OCI-LY1 (cell line): Measurements from ENCODE around the gene CBLL1.

Experiments used
- H2AFZ ChIP-seq: fragments of 200-600 bp; sonication (generic), shearing (Covaris generic); 2 replicates; pipeline ENCODE4 v1.6.0; 2014; ENCODE audit warnings: antibody characterized with exemption, mild to moderate bottlenecking, low read length
- H3F3A ChIP-seq: fragments of 200-600 bp; sonication (generic), shearing (Covaris generic); 2 replicates; pipeline ENCODE4 v1.6.0; 2014; ENCODE audit warnings: mild to moderate bottlenecking, antibody characterized with exemption, low read length, moderate library complexity; ENCODE audit not compliant: insufficient read depth
- H3K27ac ChIP-seq: fragments of 200-600 bp; sonication (generic); 2 replicates; pipeline ENCODE4 v1.5.1; 2014; ENCODE audit warnings: low read length, mixed run types, mild to moderate bottlenecking, low read depth; ENCODE audit not compliant: poor library complexity, severe bottlenecking
- H3K27me3 ChIP-seq: fragments of 200-600 bp; sonication (generic); 2 replicates; pipeline ENCODE4 v1.6.0; 2014; ENCODE audit warnings: antibody characterized with exemption, mild to moderate bottlenecking, low read length, moderate library complexity; ENCODE audit not compliant: insufficient read depth
- H3K36me3 ChIP-seq: fragments of 200-600 bp; sonication (generic); 2 replicates; pipeline ENCODE4 v1.6.1; 2014; ENCODE audit warnings: mild to moderate bottlenecking, antibody characterized with exemption, low read length, moderate library complexity, mixed read lengths; ENCODE audit not compliant: insufficient read depth
- H3K4me1 ChIP-seq: fragments of 200-600 bp; sonication (generic); 2 replicates; pipeline ENCODE4 v1.5.1; 2014; ENCODE audit warnings: mild to moderate bottlenecking, low read length, moderate library complexity; ENCODE audit not compliant: insufficient read depth, severe bottlenecking
- H3K4me2 ChIP-seq: fragments of 200-600 bp; sonication (generic), shearing (Covaris generic); 2 replicates; pipeline ENCODE4 v1.6.1; 2014; ENCODE audit warnings: low read length
- H3K4me3 ChIP-seq: fragments of 200-600 bp; sonication (generic); 2 replicates; pipeline ENCODE4 v1.5.1; 2014; ENCODE audit warnings: low read length, low read depth, mild to moderate bottlenecking, mixed read lengths; ENCODE audit not compliant: poor library complexity, severe bottlenecking
- H3K79me2 ChIP-seq: fragments of 200-600 bp; shearing (Covaris generic); 2 replicates; pipeline ENCODE4 v1.6.1; 2016; ENCODE audit warnings: mixed run types, low read length, mixed read lengths; ENCODE audit not compliant: insufficient read depth
- H3K9ac ChIP-seq: fragments of 200-600 bp; sonication (generic), shearing (Covaris generic); 2 replicates; pipeline ENCODE4 v1.6.1; 2014; ENCODE audit warnings: mild to moderate bottlenecking, low read length, mixed read lengths
- H3K9me2 ChIP-seq: fragments of 200-600 bp; sonication (generic), shearing (Covaris generic); 2 replicates; pipeline ENCODE4 v1.6.1; 2014; ENCODE audit warnings: low read depth, mild to moderate bottlenecking, low read length, mixed read lengths
- H3K9me3 ChIP-seq: fragments of 200-600 bp; shearing (Covaris generic); 2 replicates; pipeline ENCODE4 v1.6.1; 2014; ENCODE audit warnings: low read length, mixed read lengths
- H4K20me1 ChIP-seq: fragments of 200-600 bp; sonication (generic), shearing (Covaris generic); 2 replicates; pipeline ENCODE4 v1.6.0; 2016; ENCODE audit warnings: mild to moderate bottlenecking, low read length; ENCODE audit not compliant: insufficient read depth
- CTCF ChIP-seq: fragments of 200-600 bp; sonication (generic), shearing (Covaris generic); IDR thresholded peaks from 2 replicates; pipeline ENCODE4 v1.5.1; 2017; ENCODE audit warnings: mild to moderate bottlenecking, antibody characterized with exemption, low read length, moderate library complexity, mixed read lengths
- EZH2 ChIP-seq: fragments of 200-600 bp; sonication (generic), shearing (Covaris generic); IDR thresholded peaks from 2 replicates; pipeline ENCODE4 v1.8.0; 2017; ENCODE audit warnings: borderline replicate concordance, mixed run types, mild to moderate bottlenecking, antibody characterized with exemption, low read length, moderate library complexity, mixed read lengths

The CBLL1 gene

GRCh38 chr7:107773027-107773426 lies 29.1 kb downstream of the CBLL1 start:
- H3K79me2 ChIP-seq: no peaks in the 10 kb centered on the region
- no peaks in the 10 kb centered on the region for H3K36me3 ChIP-seq
- H3K4me3 ChIP-seq: no peak overlapping the region
- H3K4me1 ChIP-seq: no peaks in the 10 kb centered on the region
- no peak overlapping the region for H3K9ac ChIP-seq
- H3K27me3 ChIP-seq: 0 out of 2 replicates have a peak, but pooled peaks cover 4% of the 10 kb centered on the region
- no peak overlapping the region for H3K27ac ChIP-seq
- H3K9me3 ChIP-seq: no peaks in the 10 kb centered on the region
- no peaks in the 10 kb centered on the region for H4K20me1 ChIP-seq
- H3F3A ChIP-seq: no peaks in the 10 kb centered on the region
- no peak overlapping the region for H2AFZ ChIP-seq
- no peaks in the 10 kb centered on the region for H3K9me2 ChIP-seq
- TF ChIP-seq CTCF (no peak), EZH2 (no peak)
- no peak overlapping the region for H3K4me2 ChIP-seq

GRCh38 chr7:107777702-107778101 lies 33.8 kb downstream of the CBLL1 start:
- no peaks in the 10 kb centered on the region for H3K36me3 ChIP-seq
- H3K4me2 ChIP-seq: no peak overlapping the region
- H3K4me3 ChIP-seq: no peak overlapping the region
- no peaks in the 10 kb centered on the region for H3K9me2 ChIP-seq
- no peaks in the 10 kb centered on the region for H4K20me1 ChIP-seq
- no peaks in the 10 kb centered on the region for H3K9me3 ChIP-seq
- H3F3A ChIP-seq: no peaks in the 10 kb centered on the region
- no peak overlapping the region for H3K27ac ChIP-seq
- no peaks in the 10 kb centered on the region for H3K4me1 ChIP-seq
- no peaks in the 10 kb centered on the region for H3K79me2 ChIP-seq
- H3K27me3 ChIP-seq: 0 out of 2 replicates have a peak, but pooled peaks cover 4% of the 10 kb centered on the region
- H2AFZ ChIP-seq: no peak overlapping the region
- TF ChIP-seq EZH2: no peak
- no peak for TF ChIP-seq CTCF
- H3K9ac ChIP-seq: no peak overlapping the region

- Histone ChIP-seq H3F3A (no peaks in the 10 kb centered on the region), H3K4me3 (no peak overlapping the region), H3K4me1 (no peaks in the 10 kb centered on the region), H3K9ac (no peak overlapping the region), H4K20me1 (no peaks in the 10 kb centered on the region), H2AFZ (no peak overlapping the region), H3K9me3 (no peaks in the 10 kb centered on the region), H3K27me3 (0 out of 2 replicates have a peak, but pooled peaks cover 4% of the 10 kb centered on the region), H3K79me2 (no peaks in the 10 kb centered on the region), H3K9me2 (no peaks in the 10 kb centered on the region), H3K4me2 (no peak overlapping the region), H3K36me3 (no peaks in the 10 kb centered on the region), H3K27ac (no peak overlapping the region)
- TF ChIP-seq EZH2 (no peak), CTCF (no peak)
These were observed 34.3 kb downstream of the CBLL1 start for GRCh38 chr7:107778283-107778682.
